ENCODE measurements around the gene FBXO24. TPM values are rescaled to one million over a fixed set of nuclear protein-coding genes. Genes with fewer than 3 reads are reported as not detected.

FBXO24 gene
- total and polyA plus RNA-seq, 2 of the 4 experiments (the other 2 are of a cell fraction): 0.43 to 0.54 TPM

- no peak within 1 kb of the TSS for H3K14ac ChIP-seq (replicated peaks; ENCODE audit: low read depth, low read length)
- H3K4me1 ChIP-seq (ENCODE audit: control insufficient read depth, insufficient read depth, low read length): peaks cover 2% of the 10 kb centered on the region; the same call in 1 of the 2 replicates
- H2AFZ ChIP-seq (replicated peaks; ENCODE audit: low read length, poor library complexity): no peak within 1 kb of the TSS
- no peak within 1 kb of the TSS for H4K8ac ChIP-seq (ENCODE audit: low read depth in 2 of 2, low read length in 2 of 2)
- no peak within 1 kb of the TSS for H2AK5ac ChIP-seq (ENCODE audit: low read depth, low read length)
- H3K56ac ChIP-seq (ENCODE audit: extremely low read depth, insufficient read depth, low read length): no peak within 1 kb of the TSS
- no peak within 1 kb of the TSS for H3K4me3 ChIP-seq (ENCODE audit: insufficient read depth, low read depth, low read length)
- intact Hi-C loops (cut with micrococcal nuclease) (no loop called here), dilution Hi-C loops (cut with HindIII; ENCODE audit: low sequenced_read_pairs, unreplicated experiment) (no loop called here), in situ Hi-C loops (cut with MboI; ENCODE audit: low sequenced_read_pairs) (no loop called here)
- H3K9me3 ChIP-seq (ENCODE audit: control insufficient read depth, insufficient read depth, low read length): no peaks in the 10 kb centered on the region
- no peak within 1 kb of the TSS for H2BK5ac ChIP-seq (ENCODE audit: low read depth, low read length, poor library complexity, severe bottlenecking)
- BruUV-seq (replicated peaks): no TSS peak
- H3K9me1 ChIP-seq (ENCODE audit: insufficient read depth, low read length): peaks cover 4% of the 10 kb centered on the region; the same call in 1 of the 2 replicates
- POLR2A ChIA-PET (ENCODE audit: unreplicated experiment): no interaction called here
- H4K20me1 ChIP-seq (ENCODE audit: insufficient read depth, low read length): no peaks in the 10 kb centered on the region
- no peak within 1 kb of the TSS for H2BK120ac ChIP-seq (ENCODE audit: low read depth, low read length)
- peaks cover 42% of the 10 kb centered on the region for H3K36me3 ChIP-seq (ENCODE audit: control insufficient read depth, insufficient read depth, low read length)
- ATAC-seq (ENCODE audit: low read depth): no peak
- H2BK15ac ChIP-seq (ENCODE audit: low read depth, low read length): no peak within 1 kb of the TSS
- no peak within 1 kb of the TSS for H3K9ac ChIP-seq (ENCODE audit: low read depth, low read length)
- H3K4me2 ChIP-seq (ENCODE audit: low read depth, low read length): no peak within 1 kb of the TSS
- TF ChIP-seq CTCF (conservative IDR thresholded peaks at IDR 0.05; ENCODE audit: low read depth, low read length) (peak; percentile 25; the same call in 1 of the 2 replicates), RFX5 (IDR thresholded peaks at IDR 0.05; ENCODE audit: low read depth, low read length) (no peak)
- CTCF ChIA-PET: no interaction called here
- H3K27me3 ChIP-seq (ENCODE audit: control insufficient read depth, insufficient read depth, low read length): peaks cover 3% of the 10 kb centered on the region; the same call in 1 of the 2 replicates
- no peak within 1 kb of the TSS for H2AK9ac ChIP-seq (replicated peaks; ENCODE audit: low read depth, low read length, poor library complexity)
- 90% methylated on average over 9 of the region's 70 CpGs; no CpG with 5 or more reads in 1 of the 2 experiments for WGBS, 2 experiments (ENCODE audit: extremely low coverage in 2 of 2, insufficient read length in 1 of 2)
- H3K4ac ChIP-seq (ENCODE audit: low read depth, low read length): no peak within 1 kb of the TSS
- no peak within 1 kb of the TSS for H2BK20ac ChIP-seq (ENCODE audit: low read depth, low read length)
- H4K5ac ChIP-seq (ENCODE audit: low read depth, low read length): no peak within 1 kb of the TSS
- H3K27ac ChIP-seq (ENCODE audit: insufficient read depth, low read length): no peak within 1 kb of the TSS
- DNase-seq: no peak
- no peak within 1 kb of the TSS for H3K23ac ChIP-seq (ENCODE audit: low read depth, low read length)
- no peak within 1 kb of the TSS for H4K91ac ChIP-seq (ENCODE audit: insufficient read depth, low read depth, low read length)
- no peak within 1 kb of the TSS for H3K18ac ChIP-seq (ENCODE audit: low read depth, low read length)
- peaks cover 0 to 5% of the 10 kb centered on the region in 2 experiments; a peak in 1 of 4 replicates for H3K79me1 ChIP-seq (ENCODE audit: low read depth in 1 of 2, low read length in 2 of 2)
These were observed 12.3 kb upstream of the FBXO24 start, which contains the start of gene SAP25 for GRCh38 chr7:100573691-100574361. Gene SAP25, minus strand, starts transcription at chr7:100573900. Its CDS starts 158 bp downstream, at chr7:100573742.

All from IMR-90 (cell line).